GM12801 (cell line): ENCODE measurements around the gene EPHA4.

Experiments
- TF ChIP-seq, protein P1 (sequence below): IDR thresholded peaks from one replicate; pipeline ENCODE4 v1.5.1; 2011; ENCODE audit warnings: control low read depth; ENCODE audit not compliant: insufficient read length; ENCODE audit errors: extremely low read depth

EPHA4 gene

DNA sequence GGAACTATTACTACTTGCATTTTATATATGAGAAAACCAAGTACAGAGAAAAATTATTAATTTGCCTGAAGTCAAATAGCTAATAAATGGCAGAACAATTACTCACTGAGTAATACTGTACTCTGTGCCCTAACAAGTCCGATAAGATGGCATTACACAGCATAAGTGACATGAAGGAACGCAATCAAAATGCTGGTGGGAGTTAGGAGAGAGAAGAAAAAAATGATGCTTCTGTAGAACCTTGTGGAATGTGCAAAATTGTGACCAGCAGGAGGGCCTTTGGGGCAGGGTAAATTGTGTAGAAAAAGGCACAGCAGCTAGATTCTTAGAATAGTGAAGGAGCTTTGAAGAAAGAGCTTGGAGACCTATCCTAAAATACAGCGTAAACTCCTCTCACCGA is 32.9 kb downstream of the EPHA4 start:
- TF ChIP-seq, protein P1, sequence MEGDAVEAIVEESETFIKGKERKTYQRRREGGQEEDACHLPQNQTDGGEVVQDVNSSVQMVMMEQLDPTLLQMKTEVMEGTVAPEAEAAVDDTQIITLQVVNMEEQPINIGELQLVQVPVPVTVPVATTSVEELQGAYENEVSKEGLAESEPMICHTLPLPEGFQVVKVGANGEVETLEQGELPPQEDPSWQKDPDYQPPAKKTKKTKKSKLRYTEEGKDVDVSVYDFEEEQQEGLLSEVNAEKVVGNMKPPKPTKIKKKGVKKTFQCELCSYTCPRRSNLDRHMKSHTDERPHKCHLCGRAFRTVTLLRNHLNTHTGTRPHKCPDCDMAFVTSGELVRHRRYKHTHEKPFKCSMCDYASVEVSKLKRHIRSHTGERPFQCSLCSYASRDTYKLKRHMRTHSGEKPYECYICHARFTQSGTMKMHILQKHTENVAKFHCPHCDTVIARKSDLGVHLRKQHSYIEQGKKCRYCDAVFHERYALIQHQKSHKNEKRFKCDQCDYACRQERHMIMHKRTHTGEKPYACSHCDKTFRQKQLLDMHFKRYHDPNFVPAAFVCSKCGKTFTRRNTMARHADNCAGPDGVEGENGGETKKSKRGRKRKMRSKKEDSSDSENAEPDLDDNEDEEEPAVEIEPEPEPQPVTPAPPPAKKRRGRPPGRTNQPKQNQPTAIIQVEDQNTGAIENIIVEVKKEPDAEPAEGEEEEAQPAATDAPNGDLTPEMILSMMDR, result no peak

- TF ChIP-seq, protein P1, result no peak
Measured at GRCh38 chr2:221535824-221536223, 36.3 kb downstream of the EPHA4 start.

DNA sequence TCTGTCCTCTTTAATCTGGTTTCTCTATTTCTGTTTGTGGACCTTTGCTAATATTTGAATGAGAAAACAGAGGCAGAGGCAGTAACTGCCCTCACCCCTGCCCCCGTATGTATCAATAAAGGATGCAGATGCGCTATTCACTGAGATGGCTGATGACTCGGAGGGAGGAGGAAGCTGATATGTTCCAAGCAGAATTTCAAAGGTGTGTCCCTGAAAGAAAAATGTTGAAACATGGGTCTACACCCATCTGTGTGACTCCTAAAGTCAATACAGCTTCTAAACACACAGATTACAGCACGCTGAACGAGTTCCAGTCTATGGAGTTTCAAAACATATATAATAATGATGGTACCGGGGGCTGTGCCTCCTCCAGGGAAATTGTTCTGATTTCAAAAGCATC is 38.8 kb downstream of the EPHA4 start:
- TF ChIP-seq, protein P1, result no peak

DNA sequence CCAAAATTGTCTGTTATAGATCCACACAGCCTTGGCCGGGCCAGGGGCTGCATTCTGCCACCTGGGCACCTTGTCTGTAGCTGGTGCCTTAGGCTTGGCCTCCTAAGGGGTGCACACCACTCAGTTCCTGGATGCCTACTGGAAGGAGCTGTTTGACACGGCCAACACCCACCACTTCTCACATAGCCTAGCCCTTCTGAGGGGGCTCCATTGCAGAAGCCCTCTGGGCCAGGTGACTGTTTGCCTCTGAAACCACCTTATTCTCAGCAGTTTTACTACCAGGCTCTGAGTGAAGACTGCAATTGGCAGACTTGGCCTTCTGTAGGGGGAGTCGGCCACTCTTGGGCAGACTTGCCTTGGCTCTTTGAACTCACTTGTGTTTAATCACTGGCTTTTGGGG is 39.5 kb downstream of the EPHA4 start:
- TF ChIP-seq, protein P1, result no peak

DNA sequence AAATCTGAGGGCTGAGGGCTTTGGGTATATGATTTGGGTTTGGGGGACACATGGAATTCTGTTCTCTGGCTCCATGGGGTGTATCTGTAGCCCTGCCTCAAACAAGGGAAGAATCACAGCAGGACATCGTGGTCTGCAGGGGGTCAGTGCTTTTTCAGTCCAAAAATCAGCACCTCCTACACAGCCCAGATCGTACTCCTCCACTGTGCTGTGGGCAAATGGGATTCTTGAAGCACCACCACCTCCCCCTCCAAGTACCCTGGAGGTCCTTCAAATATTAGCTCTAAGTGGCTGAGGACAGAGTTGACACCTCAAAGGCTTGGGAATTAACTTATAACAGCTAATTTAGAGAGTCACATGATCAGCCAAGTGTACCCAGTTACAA is 41.5 kb downstream of the EPHA4 start:
- TF ChIP-seq, protein P1, result no peak

- TF ChIP-seq, protein P1, result no peak
Measured at GRCh38 chr2:221529943-221530652, 42.0 kb downstream of the EPHA4 start.

- TF ChIP-seq, protein P1, result no peak
Measured at GRCh38 chr2:221529177-221529942, 42.7 kb downstream of the EPHA4 start.
